ENCODE data around the gene UTP25.
"Not testable (repeated sequence)": the region's sequence is repeated elsewhere in the genome, so short reads cannot be mapped to it uniquely, and the experiment has no call there.

Gene UTP25

GRCh38 chr1:209879539-209879938 is 51.8 kb downstream of the UTP25 start:
- peaks cover 3% of the 10 kb centered on the region for H3K4me1 Mint-ChIP-seq (ENCODE audit: low read depth)
- no peak overlapping the region for H3K27ac Mint-ChIP-seq
- DNase-seq (ENCODE audit: low spot score): no peak
- H3K4me3 Mint-ChIP-seq: no peak overlapping the region
- no peaks in the 10 kb centered on the region for H3K9me3 Mint-ChIP-seq
- peaks cover 27% of the 10 kb centered on the region for H3K27me3 Mint-ChIP-seq (ENCODE audit: low read depth)
- no peaks in the 10 kb centered on the region for H3K36me3 Mint-ChIP-seq (ENCODE audit: low read depth)

GRCh38 chr1:209880031-209880430 is 52.3 kb downstream of the UTP25 start:
- Mint-ChIP-seq H3K36me3 (ENCODE audit: low read depth) (no peaks in the 10 kb centered on the region), H3K4me3 (no peak overlapping the region), H3K4me1 (ENCODE audit: low read depth) (peaks cover 4% of the 10 kb centered on the region), H3K27me3 (ENCODE audit: low read depth) (peaks cover 27% of the 10 kb centered on the region), H3K9me3 (no peaks in the 10 kb centered on the region), H3K27ac (no peak overlapping the region)
- no peak for DNase-seq (ENCODE audit: low spot score)

GRCh38 chr1:209881619-209882018 is 53.8 kb downstream of the UTP25 start:
- no peaks in the 10 kb centered on the region for H3K36me3 Mint-ChIP-seq (ENCODE audit: low read depth)
- H3K4me1 Mint-ChIP-seq (ENCODE audit: low read depth): peaks cover 4% of the 10 kb centered on the region
- H3K9me3 Mint-ChIP-seq: no peaks in the 10 kb centered on the region
- peaks cover 25% of the 10 kb centered on the region for H3K27me3 Mint-ChIP-seq (ENCODE audit: low read depth)
- no peak overlapping the region for H3K27ac Mint-ChIP-seq
- H3K4me3 Mint-ChIP-seq: no peak overlapping the region
- no peak for DNase-seq (ENCODE audit: low spot score)

- Mint-ChIP-seq H3K27me3 (ENCODE audit: low read depth) (peaks cover 26% of the 10 kb centered on the region), H3K4me1 (ENCODE audit: low read depth) (peaks cover 4% of the 10 kb centered on the region), H3K36me3 (ENCODE audit: low read depth) (no peaks in the 10 kb centered on the region), H3K27ac (no peak overlapping the region), H3K9me3 (no peaks in the 10 kb centered on the region), H3K4me3 (no peak overlapping the region)
- no peak for DNase-seq (ENCODE audit: low spot score)
Measured at GRCh38 chr1:209882286-209882685, 54.5 kb downstream of the UTP25 start.

- Mint-ChIP-seq H3K9me3 (no peaks in the 10 kb centered on the region), H3K4me1 (ENCODE audit: low read depth) (peaks cover 4% of the 10 kb centered on the region), H3K27me3 (ENCODE audit: low read depth) (peaks cover 23% of the 10 kb centered on the region), H3K27ac (no peak overlapping the region), H3K4me3 (no peak overlapping the region), H3K36me3 (ENCODE audit: low read depth) (no peaks in the 10 kb centered on the region)
- DNase-seq (ENCODE audit: low spot score): no peak
Measured at GRCh38 chr1:209882942-209883340, 55.2 kb downstream of the UTP25 start.

- no peak for DNase-seq (ENCODE audit: low spot score)
- no peaks in the 10 kb centered on the region for H3K36me3 Mint-ChIP-seq (ENCODE audit: low read depth)
- H3K4me3 Mint-ChIP-seq: no peak overlapping the region
- H3K4me1 Mint-ChIP-seq (ENCODE audit: low read depth): peaks cover 6% of the 10 kb centered on the region
- no peaks in the 10 kb centered on the region for H3K9me3 Mint-ChIP-seq
- H3K27ac Mint-ChIP-seq: no peak overlapping the region
- H3K27me3 Mint-ChIP-seq (ENCODE audit: low read depth): peaks cover 23% of the 10 kb centered on the region
Measured at GRCh38 chr1:209883341-209883971, 55.7 kb downstream of the UTP25 start.

GRCh38 chr1:209884249-209884648 is 56.5 kb downstream of the UTP25 start:
- no peak for DNase-seq (ENCODE audit: low spot score)
- H3K27ac Mint-ChIP-seq: no peak overlapping the region
- peaks cover 6% of the 10 kb centered on the region for H3K4me1 Mint-ChIP-seq (ENCODE audit: low read depth)
- H3K9me3 Mint-ChIP-seq: no peaks in the 10 kb centered on the region
- H3K27me3 Mint-ChIP-seq (ENCODE audit: low read depth): peaks cover 23% of the 10 kb centered on the region
- H3K4me3 Mint-ChIP-seq: no peak overlapping the region
- no peaks in the 10 kb centered on the region for H3K36me3 Mint-ChIP-seq (ENCODE audit: low read depth)

GRCh38 chr1:209884665-209885117 is 56.9 kb downstream of the UTP25 start:
- peak; percentile 75 for DNase-seq (ENCODE audit: low spot score)
- Mint-ChIP-seq H3K27ac (no peak overlapping the region), H3K27me3 (ENCODE audit: low read depth) (peaks cover 23% of the 10 kb centered on the region)

GRCh38 chr1:209885403-209886218 is 57.8 kb downstream of the UTP25 start:
- Mint-ChIP-seq H3K4me1 (ENCODE audit: low read depth) (peaks cover 6% of the 10 kb centered on the region), H3K27ac (no peak overlapping the region), H3K9me3 (no peaks in the 10 kb centered on the region), H3K27me3 (ENCODE audit: low read depth) (peaks cover 21% of the 10 kb centered on the region), H3K36me3 (ENCODE audit: low read depth) (no peaks in the 10 kb centered on the region), H3K4me3 (no peak overlapping the region)
- DNase-seq (ENCODE audit: low spot score): no peak

More at GRCh38 chr1:209884665-209885117, 56.9 kb downstream of the UTP25 start:
- Mint-ChIP-seq H3K4me1 (ENCODE audit: low read depth) (peaks cover 6% of the 10 kb centered on the region), H3K36me3 (ENCODE audit: low read depth) (no peaks in the 10 kb centered on the region), H3K9me3 (no peaks in the 10 kb centered on the region), H3K4me3 (no peak overlapping the region)

GRCh38 chr1:209886219-209886536 is 58.4 kb downstream of the UTP25 start:
- peaks cover 6% of the 10 kb centered on the region for H3K4me1 Mint-ChIP-seq (ENCODE audit: low read depth)

GRCh38 chr1:209888291-209889076 is 60.7 kb downstream of the UTP25 start:
- peaks cover 11% of the 10 kb centered on the region for H3K27me3 Mint-ChIP-seq (ENCODE audit: low read depth)
- not testable (repeated sequence) for H3K9me3 Mint-ChIP-seq; H3K36me3 Mint-ChIP-seq (ENCODE audit: low read depth); H3K4me3 Mint-ChIP-seq; H3K27ac Mint-ChIP-seq; H3K4me1 Mint-ChIP-seq (ENCODE audit: low read depth); DNase-seq (ENCODE audit: low spot score)

More at GRCh38 chr1:209886219-209886536, 58.4 kb downstream of the UTP25 start:
- Mint-ChIP-seq H3K9me3 (no peaks in the 10 kb centered on the region), H3K27ac (no peak overlapping the region), H3K4me3 (no peak overlapping the region), H3K27me3 (ENCODE audit: low read depth) (peaks cover 20% of the 10 kb centered on the region), H3K36me3 (ENCODE audit: low read depth) (no peaks in the 10 kb centered on the region)
- DNase-seq (ENCODE audit: low spot score): no peak

- no peak for DNase-seq (ENCODE audit: low spot score)
- Mint-ChIP-seq H3K4me3 (no peak overlapping the region), H3K27me3 (ENCODE audit: low read depth) (peaks cover 9% of the 10 kb centered on the region), H3K4me1 (ENCODE audit: low read depth) (peaks cover 9% of the 10 kb centered on the region), H3K9me3 (no peaks in the 10 kb centered on the region), H3K36me3 (ENCODE audit: low read depth) (no peaks in the 10 kb centered on the region), H3K27ac (no peak overlapping the region)
Measured at GRCh38 chr1:209889077-209889418, 61.3 kb downstream of the UTP25 start.

GRCh38 chr1:209890641-209891330 is 63.0 kb downstream of the UTP25 start:
- H3K9me3 Mint-ChIP-seq: no peaks in the 10 kb centered on the region
- peaks cover 21% of the 10 kb centered on the region for H3K4me1 Mint-ChIP-seq (ENCODE audit: low read depth)
- H3K27me3 Mint-ChIP-seq (ENCODE audit: low read depth): peaks cover 9% of the 10 kb centered on the region
- H3K4me3 Mint-ChIP-seq: no peak overlapping the region
- no peaks in the 10 kb centered on the region for H3K36me3 Mint-ChIP-seq (ENCODE audit: low read depth)
- H3K27ac Mint-ChIP-seq: no peak overlapping the region
- no peak for DNase-seq (ENCODE audit: low spot score)

Data from T-helper 2 cell treated with Interferon-gamma antibody and Interleukin-4, amounts not matched to agents 5 μg/mL and 100 μg/mL, for 36 hours (primary cell).